ENCODE data around the gene GPX7. TPM values are rescaled to one million over a fixed set of nuclear protein-coding genes. Genes with fewer than 3 reads are reported as not detected.

The GPX7 gene
- total RNA-seq, 2 experiments from 2014 or later: 11.7 to 12.5 TPM

- TF ChIP-seq CTCF (IDR thresholded peaks at IDR 0.05): no peak
- POLR2A ChIA-PET: no interaction called here
- CTCF ChIA-PET: no interaction called here
- no peaks in the 10 kb centered on the region for H3K36me3 ChIP-seq (ENCODE audit: insufficient read depth, low read length)
- Mint-ChIP-seq H3K27ac (no peak overlapping the region), H3K9me3 (no peaks in the 10 kb centered on the region), H3K4me1 (ENCODE audit: low read depth) (peaks cover 3% of the 10 kb centered on the region), H3K4me3 (no peak overlapping the region), H3K36me3 (ENCODE audit: low read depth) (no peaks in the 10 kb centered on the region), H3K27me3 (no peaks in the 10 kb centered on the region)
- no peaks in the 10 kb centered on the region for H3K9me3 ChIP-seq (ENCODE audit: control insufficient read depth in 1 of 2, insufficient read depth in 1 of 2, low read length in 2 of 2)
- H3K27ac ChIP-seq (ENCODE audit: low read depth in 1 of 2, low read length in 2 of 2): no peak overlapping the region
- intact Hi-C loops (cut with DNase I, micrococcal nuclease): no loop called here
- ATAC-seq (ENCODE audit: poor library complexity): no peak
- H3K27me3 ChIP-seq (ENCODE audit: control insufficient read depth in 1 of 2, insufficient read depth in 2 of 2, low read length in 2 of 2): no peaks in the 10 kb centered on the region
- no peaks in the 10 kb centered on the region for H3K4me1 ChIP-seq (ENCODE audit: insufficient read depth, low read length)
- DNase-seq: no peak
- H3K4me3 ChIP-seq (ENCODE audit: low read length): no peak overlapping the region
These were observed 39.4 kb upstream of the GPX7 start for GRCh38 chr1:52562766-52563165.

- no peaks in the 10 kb centered on the region for H3K9me3 ChIP-seq (ENCODE audit: control insufficient read depth in 1 of 2, insufficient read depth in 1 of 2, low read length in 2 of 2)
- Mint-ChIP-seq H3K27me3 (no peaks in the 10 kb centered on the region), H3K36me3 (ENCODE audit: low read depth) (no peaks in the 10 kb centered on the region), H3K9me3 (no peaks in the 10 kb centered on the region), H3K27ac (peak overlapping the region; percentile 3), H3K4me1 (ENCODE audit: low read depth) (peaks cover 20% of the 10 kb centered on the region), H3K4me3 (no peak overlapping the region)
- no peaks in the 10 kb centered on the region for H3K36me3 ChIP-seq (ENCODE audit: insufficient read depth, low read length)
- no peaks in the 10 kb centered on the region for H3K27me3 ChIP-seq (ENCODE audit: control insufficient read depth in 1 of 2, insufficient read depth in 2 of 2, low read length in 2 of 2)
- no peak overlapping the region for H3K27ac ChIP-seq (ENCODE audit: low read depth in 1 of 2, low read length in 2 of 2)
- ChIA-PET POLR2A (interaction anchor here (0.6 to 1.3 kb wide), 3 partner anchors 15 to 1005 kb away, joined by 3 to 12 read pairs (median 3); partner anchors contain the start of genes SHISAL2A and TUT4), CTCF (interaction anchor here (0.6 to 1.4 kb wide), 6 partner anchors 9 to 408 kb away, joined by 3 to 5 read pairs (median 3); no protein-coding TSS in a partner anchor)
- H3K4me3 ChIP-seq (ENCODE audit: low read length): no peak overlapping the region
- ATAC-seq (ENCODE audit: poor library complexity) (peak; percentile 80), DNase-seq (peak in 3 of 14 experiments; percentile 8 to 35 (median 34))
- peaks cover 10% of the 10 kb centered on the region for H3K4me1 ChIP-seq (ENCODE audit: insufficient read depth, low read length)
- intact Hi-C loops (cut with DNase I, micrococcal nuclease): no loop called here
- no peak for TF ChIP-seq CTCF (IDR thresholded peaks at IDR 0.05)
These were observed 34.2 kb upstream of the GPX7 start for GRCh38 chr1:52567943-52568342.

GRCh38 chr1:52569449-52570210, 32.5 kb upstream of the GPX7 start:
- peak in 1 of 14 experiments; percentile 13 for DNase-seq
- CTCF ChIA-PET: interaction anchor here (1.4 kb wide), 1 partner anchor 79 kb away, joined by 3 read pairs; no protein-coding TSS in a partner anchor
- Mint-ChIP-seq H3K4me3 (no peak overlapping the region), H3K36me3 (ENCODE audit: low read depth) (no peaks in the 10 kb centered on the region), H3K9me3 (no peaks in the 10 kb centered on the region), H3K27ac (peak overlapping the region; percentile 6), H3K27me3 (no peaks in the 10 kb centered on the region), H3K4me1 (ENCODE audit: low read depth) (peaks cover 20% of the 10 kb centered on the region)
- no peak overlapping the region for H3K4me3 ChIP-seq (ENCODE audit: low read length)
- no peak for TF ChIP-seq CTCF (IDR thresholded peaks at IDR 0.05)
- POLR2A ChIA-PET: interaction anchor here (1.2 kb wide), 1 partner anchor 17 kb away, joined by 3 read pairs; the partner anchor contains the start of gene TUT4
- H3K27ac ChIP-seq (ENCODE audit: low read depth in 1 of 2, low read length in 2 of 2): no peak overlapping the region
- H3K9me3 ChIP-seq (ENCODE audit: control insufficient read depth in 1 of 2, insufficient read depth in 1 of 2, low read length in 2 of 2): no peaks in the 10 kb centered on the region
- ATAC-seq (ENCODE audit: poor library complexity): no peak
- H3K27me3 ChIP-seq (ENCODE audit: control insufficient read depth in 1 of 2, insufficient read depth in 2 of 2, low read length in 2 of 2): no peaks in the 10 kb centered on the region
- intact Hi-C loops (cut with DNase I, micrococcal nuclease): no loop called here
- H3K36me3 ChIP-seq (ENCODE audit: insufficient read depth, low read length): no peaks in the 10 kb centered on the region
- H3K4me1 ChIP-seq (ENCODE audit: insufficient read depth, low read length): peaks cover 10% of the 10 kb centered on the region

Measured in CD4-positive, alpha-beta T cell (primary cell).